ENCODE data around the gene ABCC2.

GRCh38 chr10:99765672-99766301 lies 16.7 kb upstream of the ABCC2 start:
- TF ChIP-seq YY1 (IDR thresholded peaks at IDR 0.05; ENCODE audit: insufficient read depth, insufficient read length) (no peak), SUZ12 (IDR thresholded peaks at IDR 0.05; ENCODE audit: extremely low read depth, insufficient read depth, insufficient read length) (no peak)

All from NT2/D1 (cell line).